ENCODE data around the gene FAM47E. TPM values are rescaled to one million over a fixed set of nuclear protein-coding genes. Genes with fewer than 3 reads are reported as not detected.
"Not testable (repeated sequence)": the region's sequence is repeated elsewhere in the genome, so short reads cannot be mapped to it uniquely, and the experiment has no call there.

Gene FAM47E
- total and polyA plus RNA-seq, 2 donors: 1.1 to 2.8 TPM

- not testable (repeated sequence) for DNase-seq (ENCODE audit: low read depth in 6 of 9, low spot score in 9 of 9); H3K4me1 ChIP-seq (ENCODE audit: control insufficient read depth in 2 of 2, insufficient read depth in 2 of 2, low read length in 2 of 2); H3K27me3 ChIP-seq (ENCODE audit: control insufficient read depth in 2 of 2, insufficient read depth in 1 of 2, low read length in 1 of 2); H3K27ac ChIP-seq (ENCODE audit: low read depth in 1 of 2, low read length in 1 of 2); H3K4me3 ChIP-seq (ENCODE audit: low read length in 2 of 2); H3K9me3 ChIP-seq (ENCODE audit: control insufficient read depth in 2 of 2, insufficient read depth in 1 of 2, low read length in 1 of 2); H3K36me3 ChIP-seq (ENCODE audit: control insufficient read depth in 2 of 2, insufficient read depth in 2 of 2, low read length in 1 of 2)
- WGBS: 96% methylated on average over 6 of the region's 6 CpGs
Observed at GRCh38 chr4:76281594-76281993, 30.1 kb downstream of the FAM47E start.

GRCh38 chr4:76282941-76283689 lies 31.6 kb downstream of the FAM47E start:
- Histone ChIP-seq H3K9me3 (ENCODE audit: control insufficient read depth in 2 of 2, insufficient read depth in 1 of 2, low read length in 1 of 2) (no peaks in the 10 kb centered on the region), H3K27ac (ENCODE audit: low read depth in 1 of 2, low read length in 1 of 2) (no peak overlapping the region), H3K4me3 (ENCODE audit: low read length in 2 of 2) (no peak overlapping the region), H3K36me3 (ENCODE audit: control insufficient read depth in 2 of 2, insufficient read depth in 2 of 2, low read length in 1 of 2) (no peaks in the 10 kb centered on the region), H3K4me1 (ENCODE audit: control insufficient read depth in 2 of 2, insufficient read depth in 2 of 2, low read length in 2 of 2) (no peaks in the 10 kb centered on the region), H3K27me3 (ENCODE audit: control insufficient read depth in 2 of 2, insufficient read depth in 1 of 2, low read length in 1 of 2) (no peaks in the 10 kb centered on the region)
- 96% methylated on average over 6 of the region's 6 CpGs for WGBS
- DNase-seq (ENCODE audit: low read depth in 6 of 9, low spot score in 9 of 9): no peak

- Histone ChIP-seq H3K4me3 (ENCODE audit: low read length in 2 of 2) (no peak overlapping the region), H3K4me1 (ENCODE audit: control insufficient read depth in 2 of 2, insufficient read depth in 2 of 2, low read length in 2 of 2) (no peaks in the 10 kb centered on the region), H3K9me3 (ENCODE audit: control insufficient read depth in 2 of 2, insufficient read depth in 1 of 2, low read length in 1 of 2) (no peaks in the 10 kb centered on the region), H3K36me3 (ENCODE audit: control insufficient read depth in 2 of 2, insufficient read depth in 2 of 2, low read length in 1 of 2) (no peaks in the 10 kb centered on the region), H3K27ac (ENCODE audit: low read depth in 1 of 2, low read length in 1 of 2) (no peak overlapping the region), H3K27me3 (ENCODE audit: control insufficient read depth in 2 of 2, insufficient read depth in 1 of 2, low read length in 1 of 2) (no peaks in the 10 kb centered on the region)
- DNase-seq (ENCODE audit: low read depth in 6 of 9, low spot score in 9 of 9): no peak
- 91% methylated on average over 4 of the region's 4 CpGs for WGBS
Observed at GRCh38 chr4:76283900-76284299, 32.4 kb downstream of the FAM47E start.

GRCh38 chr4:76287811-76288210 lies 36.3 kb downstream of the FAM47E start:
- H3K27me3 ChIP-seq (ENCODE audit: control insufficient read depth in 2 of 2, insufficient read depth in 1 of 2, low read length in 1 of 2): not testable (repeated sequence)
- 95% methylated on average over 3 of the region's 3 CpGs for WGBS

GRCh38 chr4:76292730-76293129 lies 41.2 kb downstream of the FAM47E start:
- H3K27ac ChIP-seq (ENCODE audit: low read depth in 1 of 2, low read length in 1 of 2): no peak overlapping the region

More at GRCh38 chr4:76287811-76288210, 36.3 kb downstream of the FAM47E start:
- not testable (repeated sequence) for H3K27ac ChIP-seq (ENCODE audit: low read depth in 1 of 2, low read length in 1 of 2); H3K9me3 ChIP-seq (ENCODE audit: control insufficient read depth in 2 of 2, insufficient read depth in 1 of 2, low read length in 1 of 2); H3K4me1 ChIP-seq (ENCODE audit: control insufficient read depth in 2 of 2, insufficient read depth in 2 of 2, low read length in 2 of 2); DNase-seq (ENCODE audit: low read depth in 6 of 9, low spot score in 9 of 9); H3K4me3 ChIP-seq (ENCODE audit: low read length in 2 of 2); H3K36me3 ChIP-seq (ENCODE audit: control insufficient read depth in 2 of 2, insufficient read depth in 2 of 2, low read length in 1 of 2)

GRCh38 chr4:76293772-76294171 lies 42.3 kb downstream of the FAM47E start:
- Histone ChIP-seq H3K9me3 (ENCODE audit: control insufficient read depth in 2 of 2, insufficient read depth in 1 of 2, low read length in 1 of 2) (no peaks in the 10 kb centered on the region), H3K36me3 (ENCODE audit: control insufficient read depth in 2 of 2, insufficient read depth in 2 of 2, low read length in 1 of 2) (no peaks in the 10 kb centered on the region), H3K4me3 (ENCODE audit: low read length in 2 of 2) (no peak overlapping the region), H3K27ac (ENCODE audit: low read depth in 1 of 2, low read length in 1 of 2) (no peak overlapping the region), H3K27me3 (ENCODE audit: control insufficient read depth in 2 of 2, insufficient read depth in 1 of 2, low read length in 1 of 2) (no peaks in the 10 kb centered on the region), H3K4me1 (ENCODE audit: control insufficient read depth in 2 of 2, insufficient read depth in 2 of 2, low read length in 2 of 2) (no peaks in the 10 kb centered on the region)
- DNase-seq (ENCODE audit: low read depth in 6 of 9, low spot score in 9 of 9): no peak
- WGBS: 96% methylated on average over 2 of the region's 2 CpGs

More at GRCh38 chr4:76292730-76293129, 41.2 kb downstream of the FAM47E start:
- H3K27me3 ChIP-seq (ENCODE audit: control insufficient read depth in 2 of 2, insufficient read depth in 1 of 2, low read length in 1 of 2): no peaks in the 10 kb centered on the region
- no peaks in the 10 kb centered on the region for H3K4me1 ChIP-seq (ENCODE audit: control insufficient read depth in 2 of 2, insufficient read depth in 2 of 2, low read length in 2 of 2)
- H3K36me3 ChIP-seq (ENCODE audit: control insufficient read depth in 2 of 2, insufficient read depth in 2 of 2, low read length in 1 of 2): no peaks in the 10 kb centered on the region
- no peak overlapping the region for H3K4me3 ChIP-seq (ENCODE audit: low read length in 2 of 2)
- no peak for DNase-seq (ENCODE audit: low read depth in 6 of 9, low spot score in 9 of 9)
- 97% methylated on average over 3 of the region's 3 CpGs for WGBS
- no peaks in the 10 kb centered on the region for H3K9me3 ChIP-seq (ENCODE audit: control insufficient read depth in 2 of 2, insufficient read depth in 1 of 2, low read length in 1 of 2)

- Histone ChIP-seq H3K4me1 (ENCODE audit: control insufficient read depth in 2 of 2, insufficient read depth in 2 of 2, low read length in 2 of 2) (no peaks in the 10 kb centered on the region), H3K27me3 (ENCODE audit: control insufficient read depth in 2 of 2, insufficient read depth in 1 of 2, low read length in 1 of 2) (no peaks in the 10 kb centered on the region), H3K4me3 (ENCODE audit: low read length in 2 of 2) (no peak overlapping the region), H3K9me3 (ENCODE audit: control insufficient read depth in 2 of 2, insufficient read depth in 1 of 2, low read length in 1 of 2) (no peaks in the 10 kb centered on the region), H3K36me3 (ENCODE audit: control insufficient read depth in 2 of 2, insufficient read depth in 2 of 2, low read length in 1 of 2) (no peaks in the 10 kb centered on the region), H3K27ac (ENCODE audit: low read depth in 1 of 2, low read length in 1 of 2) (no peak overlapping the region)
- WGBS: 79% methylated on average over 3 of the region's 3 CpGs
- DNase-seq (ENCODE audit: low read depth in 6 of 9, low spot score in 9 of 9): no peak
Observed at GRCh38 chr4:76296286-76296820, 44.8 kb downstream of the FAM47E start.

- no peaks in the 10 kb centered on the region for H3K4me1 ChIP-seq (ENCODE audit: control insufficient read depth in 2 of 2, insufficient read depth in 2 of 2, low read length in 2 of 2)
- H3K27ac ChIP-seq (ENCODE audit: low read depth in 1 of 2, low read length in 1 of 2): no peak overlapping the region
- DNase-seq (ENCODE audit: low read depth in 6 of 9, low spot score in 9 of 9): no peak
- H3K36me3 ChIP-seq (ENCODE audit: control insufficient read depth in 2 of 2, insufficient read depth in 2 of 2, low read length in 1 of 2): no peaks in the 10 kb centered on the region
- no peak overlapping the region for H3K4me3 ChIP-seq (ENCODE audit: low read length in 2 of 2)
- H3K27me3 ChIP-seq (ENCODE audit: control insufficient read depth in 2 of 2, insufficient read depth in 1 of 2, low read length in 1 of 2): no peaks in the 10 kb centered on the region
- no peaks in the 10 kb centered on the region for H3K9me3 ChIP-seq (ENCODE audit: control insufficient read depth in 2 of 2, insufficient read depth in 1 of 2, low read length in 1 of 2)
Observed at GRCh38 chr4:76298227-76298626, 46.7 kb downstream of the FAM47E start.

GRCh38 chr4:76300012-76300411 lies 48.5 kb downstream of the FAM47E start:
- no peak for DNase-seq (ENCODE audit: low read depth in 6 of 9, low spot score in 9 of 9)
- no peaks in the 10 kb centered on the region for H3K9me3 ChIP-seq (ENCODE audit: control insufficient read depth in 2 of 2, insufficient read depth in 1 of 2, low read length in 1 of 2)
- WGBS: 80% methylated on average over 4 of the region's 4 CpGs
- peaks cover under 1 to 4% of the 10 kb centered on the region in 2 donors for H3K4me1 ChIP-seq (ENCODE audit: control insufficient read depth in 2 of 2, insufficient read depth in 2 of 2, low read length in 2 of 2)
- H3K4me3 ChIP-seq (ENCODE audit: low read length in 2 of 2): no peak overlapping the region
- H3K36me3 ChIP-seq (ENCODE audit: control insufficient read depth in 2 of 2, insufficient read depth in 2 of 2, low read length in 1 of 2): no peaks in the 10 kb centered on the region
- peaks cover 0 to 1% of the 10 kb centered on the region in 2 donors for H3K27me3 ChIP-seq (ENCODE audit: control insufficient read depth in 2 of 2, insufficient read depth in 1 of 2, low read length in 1 of 2)
- H3K27ac ChIP-seq (ENCODE audit: low read depth in 1 of 2, low read length in 1 of 2): no peak overlapping the region

Measured in thymus (tissue), 11 donors.